SU-DHL-6 (cell line): ENCODE data around the gene CHST15.

Source experiments
- H2AFZ ChIP-seq: fragments of 200-600 bp; sonication (generic); 2 replicates; pipeline ENCODE4 v1.6.1; 2014; ENCODE audit warnings: low read depth, mild to moderate bottlenecking, moderate library complexity, mixed read lengths, antibody characterized with exemption, low read length; ENCODE audit not compliant: severe bottlenecking
- H3F3A ChIP-seq: fragments of 200-600 bp; shearing (Covaris generic); 2 replicates; pipeline ENCODE4 v1.6.0; 2016; ENCODE audit warnings: antibody characterized with exemption, mild to moderate bottlenecking; ENCODE audit not compliant: insufficient read depth
- H3K27ac ChIP-seq: fragments of 200-600 bp; sonication (generic); 2 replicates; pipeline ENCODE4 v1.5.1; 2016; ENCODE audit warnings: low read depth, mild to moderate bottlenecking, low read length, moderate library complexity, mixed read lengths
- H3K27me3 ChIP-seq: fragments of 200-600 bp; sonication (generic), shearing (Covaris generic); 2 replicates; pipeline ENCODE4 v1.6.0; 2014; ENCODE audit warnings: mild to moderate bottlenecking, low read length
- H3K36me3 ChIP-seq: fragments of 200-600 bp; sonication (generic); 2 replicates; pipeline ENCODE4 v1.6.1; 2014; ENCODE audit warnings: mild to moderate bottlenecking, low read length, mixed read lengths
- H3K4me2 ChIP-seq: fragments of 300-600, 200-600 bp; shearing (Covaris generic), sonication (generic); 2 replicates; pipeline ENCODE4 v1.6.0; 2014; ENCODE audit warnings: low read length, low read depth, mild to moderate bottlenecking; ENCODE audit not compliant: poor library complexity, severe bottlenecking
- H3K4me3 ChIP-seq: fragments of 200-600 bp; sonication (generic); 2 replicates; pipeline ENCODE4 v1.5.1; 2014; ENCODE audit warnings: antibody characterized with exemption, low read length, mild to moderate bottlenecking, mixed read lengths; ENCODE audit not compliant: insufficient read depth, poor library complexity, severe bottlenecking
- H3K79me2 ChIP-seq: fragments of 200-600 bp; sonication (generic); 2 replicates; pipeline ENCODE4 v1.6.1; 2014; ENCODE audit warnings: mild to moderate bottlenecking, low read length, moderate library complexity; ENCODE audit not compliant: insufficient read depth
- H3K9ac ChIP-seq: fragments of 200-600 bp; sonication (generic); 2 replicates; pipeline ENCODE4 v1.7.0; 2014; ENCODE audit warnings: mild to moderate bottlenecking, low read length
- H3K9me2 ChIP-seq: fragments of 200-600 bp; sonication (generic); replicated peaks from 2 replicates; pipeline ENCODE4 v1.6.1; 2014; ENCODE audit warnings: low read length; ENCODE audit not compliant: insufficient read depth
- H3K9me3 ChIP-seq: fragments of 200-600 bp; sonication (generic); 2 replicates; pipeline ENCODE4 v1.6.1; 2014; ENCODE audit warnings: low read length, mixed read lengths; ENCODE audit not compliant: insufficient read depth
- H4K20me1 ChIP-seq: fragments of 200-600 bp; sonication (generic); 2 replicates; pipeline ENCODE4 v1.6.1; 2014; ENCODE audit warnings: low read depth, mild to moderate bottlenecking, antibody characterized with exemption, low read length, moderate library complexity, mixed read lengths
- EZH2phosphoT487 ChIP-seq: fragments of 200-600 bp; sonication (generic), shearing (Covaris generic); conservative IDR thresholded peaks from 2 replicates; pipeline ENCODE4 v1.6.1; 2018; ENCODE audit warnings: mild to moderate bottlenecking, antibody characterized with exemption, low read length, moderate library complexity, mixed read lengths
- TF ChIP-seq, protein P1 (sequence below): fragments of 200-600 bp; sonication (generic); IDR thresholded peaks from one replicate; pipeline ENCODE4 v1.5.1; 2017; ENCODE audit warnings: antibody characterized with exemption, mild to moderate bottlenecking, low read length, moderate library complexity; ENCODE audit not compliant: insufficient read depth, poor library complexity, severe bottlenecking

Gene CHST15

GRCh38 chr10:124003871-124004662 is 89.3 kb downstream of the CHST15 start:
- Histone ChIP-seq H3K4me3 (no peak overlapping the region), H3F3A (no peaks in the 10 kb centered on the region), H3K4me2 (no peak overlapping the region), H3K27me3 (no peaks in the 10 kb centered on the region), H4K20me1 (no peaks in the 10 kb centered on the region), H2AFZ (no peak overlapping the region), H3K9ac (no peak overlapping the region), H3K27ac (no peak overlapping the region), H3K9me2 (no peaks in the 10 kb centered on the region), H3K9me3 (no peaks in the 10 kb centered on the region), H3K79me2 (no peaks in the 10 kb centered on the region), H3K36me3 (no peaks in the 10 kb centered on the region)
- TF ChIP-seq, protein P1, sequence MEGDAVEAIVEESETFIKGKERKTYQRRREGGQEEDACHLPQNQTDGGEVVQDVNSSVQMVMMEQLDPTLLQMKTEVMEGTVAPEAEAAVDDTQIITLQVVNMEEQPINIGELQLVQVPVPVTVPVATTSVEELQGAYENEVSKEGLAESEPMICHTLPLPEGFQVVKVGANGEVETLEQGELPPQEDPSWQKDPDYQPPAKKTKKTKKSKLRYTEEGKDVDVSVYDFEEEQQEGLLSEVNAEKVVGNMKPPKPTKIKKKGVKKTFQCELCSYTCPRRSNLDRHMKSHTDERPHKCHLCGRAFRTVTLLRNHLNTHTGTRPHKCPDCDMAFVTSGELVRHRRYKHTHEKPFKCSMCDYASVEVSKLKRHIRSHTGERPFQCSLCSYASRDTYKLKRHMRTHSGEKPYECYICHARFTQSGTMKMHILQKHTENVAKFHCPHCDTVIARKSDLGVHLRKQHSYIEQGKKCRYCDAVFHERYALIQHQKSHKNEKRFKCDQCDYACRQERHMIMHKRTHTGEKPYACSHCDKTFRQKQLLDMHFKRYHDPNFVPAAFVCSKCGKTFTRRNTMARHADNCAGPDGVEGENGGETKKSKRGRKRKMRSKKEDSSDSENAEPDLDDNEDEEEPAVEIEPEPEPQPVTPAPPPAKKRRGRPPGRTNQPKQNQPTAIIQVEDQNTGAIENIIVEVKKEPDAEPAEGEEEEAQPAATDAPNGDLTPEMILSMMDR, result no peak
- no peak for TF ChIP-seq EZH2phosphoT487

GRCh38 chr10:124003481-124003870 is 89.9 kb downstream of the CHST15 start:
- Histone ChIP-seq H2AFZ (no peak overlapping the region), H3K4me2 (no peak overlapping the region), H3K4me3 (no peak overlapping the region), H3K9ac (no peak overlapping the region), H3K36me3 (no peaks in the 10 kb centered on the region), H3K9me2 (no peaks in the 10 kb centered on the region), H3K79me2 (no peaks in the 10 kb centered on the region), H3K27ac (no peak overlapping the region), H3K9me3 (no peaks in the 10 kb centered on the region), H3K27me3 (no peaks in the 10 kb centered on the region), H4K20me1 (no peaks in the 10 kb centered on the region), H3F3A (no peaks in the 10 kb centered on the region)
- TF ChIP-seq EZH2phosphoT487, result no peak
- TF ChIP-seq, protein P1, result no peak

DNA sequence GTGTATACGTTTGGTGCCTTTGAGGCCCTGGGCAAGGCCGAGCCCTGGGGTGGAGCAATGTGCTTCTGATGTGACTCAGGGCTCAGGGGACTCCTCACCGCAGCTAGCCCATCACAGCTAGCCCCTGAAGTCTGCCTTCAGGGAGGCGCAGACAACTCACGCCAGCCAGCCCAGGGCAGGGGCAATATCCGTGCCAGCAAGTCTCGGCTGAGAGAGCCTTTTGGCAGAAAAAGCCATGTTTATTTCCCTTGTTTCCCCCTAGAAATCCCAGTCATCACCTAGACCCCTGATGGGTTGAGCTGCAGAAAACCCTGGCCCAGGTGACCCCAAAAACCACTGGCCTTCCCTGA is 90.4 kb downstream of the CHST15 start:
- Histone ChIP-seq H3F3A (no peaks in the 10 kb centered on the region), H3K27ac (no peak overlapping the region), H4K20me1 (no peaks in the 10 kb centered on the region), H3K4me2 (no peak overlapping the region), H3K9me2 (no peaks in the 10 kb centered on the region), H3K79me2 (no peaks in the 10 kb centered on the region), H3K4me3 (no peak overlapping the region), H3K9me3 (no peaks in the 10 kb centered on the region), H2AFZ (no peak overlapping the region), H3K27me3 (no peaks in the 10 kb centered on the region), H3K36me3 (no peaks in the 10 kb centered on the region), H3K9ac (no peak overlapping the region)
- TF ChIP-seq EZH2phosphoT487, result no peak
- TF ChIP-seq, protein P1, result no peak
